Subcutaneous abdominal adipose tissue (tissue), 5 donors: ENCODE results near the gene TPM1.

Experiments used
- H3K27ac ChIP-seq: one replicate; pipeline ENCODE4 v1.7.0; 2013; ENCODE audit warnings: low read depth, mild to moderate bottlenecking, inconsistent platforms, low read length, moderate library complexity
- H3K27me3 ChIP-seq, 5 donors: one replicate each; pipeline ENCODE4 v1.7.0; 2013; ENCODE audit warnings: low read length in 5 of 5, inconsistent platforms in 1 of 5; ENCODE audit not compliant: control insufficient read depth in 5 of 5, insufficient read depth in 4 of 5
- H3K36me3 ChIP-seq, 5 donors: one replicate each; pipeline ENCODE4 v1.7.0; 2013; ENCODE audit warnings: low read length in 5 of 5; ENCODE audit not compliant: control insufficient read depth in 5 of 5, insufficient read depth in 5 of 5
- H3K4me1 ChIP-seq, 5 donors: one replicate each; pipeline ENCODE4 v1.7.0; 2013; ENCODE audit warnings: low read length in 5 of 5, mild to moderate bottlenecking in 3 of 5, moderate library complexity in 1 of 5; ENCODE audit not compliant: control insufficient read depth in 5 of 5, insufficient read depth in 5 of 5
- H3K4me3 ChIP-seq, 5 donors: one replicate each; pipeline ENCODE4 v1.7.0; 2013; ENCODE audit warnings: low read length in 5 of 5, low read depth in 1 of 5
- H3K9ac ChIP-seq, 5 donors: one replicate each; pipeline ENCODE4 v1.7.0; 2013; ENCODE audit warnings: low read length in 5 of 5, mild to moderate bottlenecking in 4 of 5, moderate library complexity in 3 of 5
- H3K9me3 ChIP-seq, 5 donors: one replicate each; pipeline ENCODE4 v1.7.0; 2013; ENCODE audit warnings: low read length in 5 of 5; ENCODE audit not compliant: control insufficient read depth in 5 of 5
- donor health status: healthy.
- donor health status: healthy.
- donor health status: healthy.
- donor health status: healthy.
- donor health status: healthy.

The TPM1 gene

GRCh38 chr15:63000706-63001105 lies 41.8 kb upstream of the TPM1 start:
- H3K36me3 ChIP-seq = no peaks in the 10 kb centered on the region
- H3K27me3 ChIP-seq = no peaks in the 10 kb centered on the region
- H3K9me3 ChIP-seq = no peaks in the 10 kb centered on the region
- no peaks in the 10 kb centered on the region for H3K4me1 ChIP-seq
- H3K9ac ChIP-seq = no peak overlapping the region
- no peak overlapping the region for H3K4me3 ChIP-seq
- H3K27ac ChIP-seq = no peak overlapping the region

DNA sequence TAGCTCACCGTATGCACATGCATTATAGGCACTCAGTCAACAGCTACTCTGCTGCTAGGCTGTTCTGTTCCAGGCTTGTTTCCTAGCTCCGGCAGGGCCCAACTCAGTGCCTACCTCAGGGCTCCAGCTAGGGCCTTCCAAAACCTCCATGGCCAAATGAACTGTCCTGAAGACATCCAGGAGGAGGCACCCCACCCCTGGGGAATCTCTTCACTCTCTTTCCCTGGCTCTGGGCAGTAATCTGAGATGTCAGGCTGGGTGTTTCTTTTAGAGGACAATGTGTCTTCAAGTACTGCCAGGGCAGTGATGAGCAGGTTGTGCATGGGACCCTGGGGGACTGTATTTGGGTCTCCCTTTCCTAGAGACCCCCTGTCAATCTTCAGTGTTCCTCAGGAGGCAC lies 38.3 kb upstream of the TPM1 start:
- Histone ChIP-seq H3K27me3 (no peaks in the 10 kb centered on the region), H3K9me3 (no peaks in the 10 kb centered on the region), H3K4me1 (no peaks in the 10 kb centered on the region), H3K9ac (no peak overlapping the region), H3K36me3 (no peaks in the 10 kb centered on the region), H3K27ac (no peak overlapping the region), H3K4me3 (no peak overlapping the region)

DNA sequence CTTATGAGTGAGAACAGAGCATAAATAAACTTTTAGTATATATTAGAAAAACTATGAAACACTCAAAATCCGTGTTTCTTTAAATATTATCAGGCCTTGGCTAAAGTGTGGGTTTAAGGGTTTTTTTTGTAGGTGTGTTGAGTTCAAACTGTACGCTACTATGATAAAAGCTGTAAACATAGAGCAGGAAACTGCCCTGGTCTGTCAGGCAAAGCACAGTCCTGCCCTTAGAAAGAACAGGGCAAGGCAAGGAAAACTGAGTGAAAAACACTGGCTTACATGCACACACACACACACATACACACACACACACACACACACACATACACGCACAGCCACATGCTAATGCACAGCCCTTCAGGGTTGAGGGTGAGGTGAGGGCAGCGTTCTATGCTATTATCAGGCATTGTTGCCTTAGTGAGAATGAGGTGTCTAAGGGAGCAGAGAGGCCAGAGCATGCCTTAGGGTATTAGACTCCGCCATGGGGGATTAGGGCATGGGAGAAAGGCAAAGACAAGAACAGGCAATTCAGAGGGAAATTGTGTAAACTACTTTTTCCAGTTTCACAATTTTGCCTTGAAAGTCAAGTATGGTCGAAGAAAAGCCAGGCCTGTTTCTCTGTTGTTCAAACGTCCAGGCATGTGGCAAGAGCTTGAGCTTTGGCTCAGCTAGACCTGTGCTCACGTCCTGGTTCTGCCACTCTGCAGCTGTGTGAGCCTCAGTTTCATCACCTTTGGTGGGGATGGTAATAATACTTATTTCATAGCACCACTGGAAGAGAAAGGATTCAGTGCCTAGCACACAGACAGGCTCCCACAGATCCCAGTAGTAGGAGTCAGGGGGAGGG lies 36.3 kb upstream of the TPM1 start:
- Histone ChIP-seq H3K4me3 (no peak overlapping the region), H3K36me3 (no peaks in the 10 kb centered on the region)

DNA sequence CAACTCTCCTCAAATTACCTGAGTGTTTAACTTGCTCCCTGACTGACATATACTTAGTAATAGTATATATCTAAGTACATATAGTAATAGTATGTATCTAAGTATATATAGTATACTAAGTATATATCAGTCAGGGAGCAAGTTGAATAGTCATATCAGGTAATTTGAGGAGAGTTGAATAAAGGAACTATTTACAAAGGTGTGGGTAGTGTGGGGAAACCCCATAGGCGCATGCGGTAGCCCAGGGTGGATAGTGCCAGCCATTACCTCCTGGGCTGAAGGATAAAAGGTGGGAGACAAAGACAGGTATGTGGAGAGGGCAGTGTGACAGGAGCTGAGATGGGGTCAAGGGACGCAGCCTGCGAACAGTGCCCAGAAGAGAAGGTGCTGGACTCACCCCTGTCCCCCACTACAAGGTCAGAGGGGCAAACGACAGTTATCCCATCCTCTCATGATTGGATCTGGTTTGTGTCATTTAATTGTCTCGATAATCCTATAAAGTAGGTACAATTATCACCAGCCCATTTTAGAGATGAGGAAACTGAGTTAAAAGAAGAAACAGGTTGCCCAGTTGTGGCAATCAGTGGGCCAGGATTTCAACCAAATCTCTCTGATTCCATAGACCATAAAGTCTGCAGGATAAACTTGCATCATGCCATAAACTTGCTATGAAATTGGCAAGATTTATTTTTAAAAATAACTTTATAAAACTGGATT lies 34.1 kb upstream of the TPM1 start:
- Histone ChIP-seq H3K27ac (no peak overlapping the region), H3K36me3 (no peaks in the 10 kb centered on the region), H3K4me3 (no peak overlapping the region), H3K4me1 (peaks cover 0 to 6% (median 0%) of the 10 kb centered on the region in 5 donors), H3K27me3 (no peaks in the 10 kb centered on the region), H3K9ac (no peak overlapping the region), H3K9me3 (no peaks in the 10 kb centered on the region)

More for the DNA sequence above, 36.3 kb upstream of the TPM1 start:
- H3K9me3 ChIP-seq = no peaks in the 10 kb centered on the region
- H3K27ac ChIP-seq = no peak overlapping the region
- no peak overlapping the region for H3K9ac ChIP-seq
- no peaks in the 10 kb centered on the region for H3K27me3 ChIP-seq
- no peaks in the 10 kb centered on the region for H3K4me1 ChIP-seq

GRCh38 chr15:63010386-63010785 lies 32.2 kb upstream of the TPM1 start:
- Histone ChIP-seq H3K27me3 (no peaks in the 10 kb centered on the region), H3K9ac (no peak overlapping the region), H3K4me3 (no peak overlapping the region), H3K4me1 (peaks cover 0 to 12% (median 4%) of the 10 kb centered on the region in 5 donors), H3K27ac (no peak overlapping the region), H3K9me3 (no peaks in the 10 kb centered on the region), H3K36me3 (no peaks in the 10 kb centered on the region)

DNA sequence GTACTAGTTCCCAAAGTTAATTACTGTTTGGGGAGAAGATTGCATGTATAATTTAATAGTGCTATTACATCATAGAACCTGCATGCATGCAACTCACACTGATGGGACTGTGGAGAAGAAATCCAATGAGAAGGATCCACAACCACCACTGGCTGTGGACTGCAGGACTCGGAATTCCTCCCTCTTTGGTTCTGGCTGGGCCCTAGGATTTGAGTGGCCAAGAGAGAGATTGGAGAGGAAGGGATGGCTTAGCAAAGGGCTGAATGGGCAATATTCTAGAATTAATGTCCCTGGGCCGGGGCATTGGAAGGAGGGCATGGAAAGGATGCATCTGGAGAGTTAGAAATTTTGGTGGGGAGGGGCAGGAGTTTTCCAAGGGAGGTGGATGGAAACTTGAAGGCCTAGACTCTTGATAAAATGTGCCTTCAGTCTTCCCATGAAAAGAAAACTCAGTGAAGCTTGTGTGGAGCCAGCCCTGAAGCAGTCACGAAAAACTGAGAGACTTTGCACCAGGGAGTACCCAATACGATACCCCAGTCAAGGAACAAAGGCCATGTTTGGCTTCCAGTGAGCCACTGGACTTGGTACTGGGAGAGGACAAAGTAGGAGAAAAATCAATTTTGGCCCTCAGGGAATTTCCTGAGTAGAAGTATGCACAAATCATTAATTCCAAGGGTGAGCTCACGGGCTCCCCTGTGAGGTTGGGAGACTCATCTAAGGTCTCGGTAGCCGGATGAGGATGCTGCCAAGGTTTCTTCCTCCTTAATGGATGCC lies 31.4 kb upstream of the TPM1 start:
- H3K36me3 ChIP-seq = no peaks in the 10 kb centered on the region
- H3K9me3 ChIP-seq = no peaks in the 10 kb centered on the region
- no peak overlapping the region for H3K27ac ChIP-seq
- no peaks in the 10 kb centered on the region for H3K27me3 ChIP-seq
- no peak overlapping the region for H3K4me3 ChIP-seq
- no peak overlapping the region for H3K9ac ChIP-seq
- peaks cover 0 to 19% (median 7%) of the 10 kb centered on the region in 5 donors for H3K4me1 ChIP-seq

DNA sequence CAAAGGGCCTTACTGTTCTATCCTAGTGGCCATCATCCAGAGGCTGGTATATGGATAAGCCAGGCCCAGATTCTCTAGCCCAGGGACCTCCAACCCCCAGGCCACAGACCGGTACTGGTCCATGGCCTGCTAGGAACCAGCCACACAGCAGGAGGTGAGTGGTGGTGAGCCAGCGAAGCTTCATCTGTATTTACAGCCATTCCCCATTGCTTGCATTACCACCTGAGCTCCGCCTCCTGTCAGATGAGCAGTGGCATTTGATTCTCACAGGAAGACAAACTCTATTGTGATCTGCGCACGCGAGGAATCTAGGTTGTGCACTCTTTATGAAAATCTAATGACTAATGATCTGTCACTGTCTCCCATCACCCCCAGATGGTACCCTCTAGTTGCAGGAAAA lies 30.1 kb upstream of the TPM1 start:
- no peaks in the 10 kb centered on the region for H3K9me3 ChIP-seq
- no peak overlapping the region for H3K27ac ChIP-seq
- no peak overlapping the region for H3K9ac ChIP-seq
- H3K36me3 ChIP-seq = no peaks in the 10 kb centered on the region
- H3K4me1 ChIP-seq = peaks cover 0 to 19% (median 8%) of the 10 kb centered on the region in 5 donors
- no peaks in the 10 kb centered on the region for H3K27me3 ChIP-seq
- H3K4me3 ChIP-seq = no peak overlapping the region

- Histone ChIP-seq H3K36me3 (no peaks in the 10 kb centered on the region), H3K27me3 (no peaks in the 10 kb centered on the region), H3K4me1 (peaks cover 0 to 19% (median 8%) of the 10 kb centered on the region in 5 donors), H3K9me3 (no peaks in the 10 kb centered on the region), H3K4me3 (no peak overlapping the region), H3K27ac (no peak overlapping the region), H3K9ac (no peak overlapping the region)
These were observed 29.3 kb upstream of the TPM1 start for GRCh38 chr15:63013052-63013808.

- Histone ChIP-seq H3K9ac (no peak overlapping the region), H3K4me1 (peaks cover 0 to 19% (median 8%) of the 10 kb centered on the region in 5 donors), H3K9me3 (no peaks in the 10 kb centered on the region), H3K36me3 (no peaks in the 10 kb centered on the region), H3K4me3 (no peak overlapping the region), H3K27me3 (no peaks in the 10 kb centered on the region), H3K27ac (no peak overlapping the region)
These were observed 28.0 kb upstream of the TPM1 start for GRCh38 chr15:63014578-63014977.
